ENCODE measurements around the gene TSEN34.

GRCh38 chr19:54207676-54207982 is 16.5 kb downstream of the TSEN34 start:
- no peak for TF ChIP-seq POLR2AphosphoS5 (IDR thresholded peaks at IDR 0.05; ENCODE audit: low read depth, low read length)
- no peak for TF ChIP-seq CTCF (IDR thresholded peaks at IDR 0.05)
- no peak for TF ChIP-seq TCF7L2 (IDR thresholded peaks at IDR 0.05; ENCODE audit: low read depth, low read length)
